GM12874 (cell line): ENCODE measurements around the gene COL20A1.

Source experiments
- TF ChIP-seq, protein P1 (sequence below): IDR thresholded peaks from 2 replicates; pipeline ENCODE4 v1.5.1; 2011; ENCODE audit warnings: low read depth, mild to moderate bottlenecking, control low read depth, low read length, moderate library complexity; ENCODE audit not compliant: insufficient read depth

COL20A1 gene

GRCh38 chr20:63270606-63271325 lies 22.2 kb upstream of the COL20A1 start:
- TF ChIP-seq, protein P1, sequence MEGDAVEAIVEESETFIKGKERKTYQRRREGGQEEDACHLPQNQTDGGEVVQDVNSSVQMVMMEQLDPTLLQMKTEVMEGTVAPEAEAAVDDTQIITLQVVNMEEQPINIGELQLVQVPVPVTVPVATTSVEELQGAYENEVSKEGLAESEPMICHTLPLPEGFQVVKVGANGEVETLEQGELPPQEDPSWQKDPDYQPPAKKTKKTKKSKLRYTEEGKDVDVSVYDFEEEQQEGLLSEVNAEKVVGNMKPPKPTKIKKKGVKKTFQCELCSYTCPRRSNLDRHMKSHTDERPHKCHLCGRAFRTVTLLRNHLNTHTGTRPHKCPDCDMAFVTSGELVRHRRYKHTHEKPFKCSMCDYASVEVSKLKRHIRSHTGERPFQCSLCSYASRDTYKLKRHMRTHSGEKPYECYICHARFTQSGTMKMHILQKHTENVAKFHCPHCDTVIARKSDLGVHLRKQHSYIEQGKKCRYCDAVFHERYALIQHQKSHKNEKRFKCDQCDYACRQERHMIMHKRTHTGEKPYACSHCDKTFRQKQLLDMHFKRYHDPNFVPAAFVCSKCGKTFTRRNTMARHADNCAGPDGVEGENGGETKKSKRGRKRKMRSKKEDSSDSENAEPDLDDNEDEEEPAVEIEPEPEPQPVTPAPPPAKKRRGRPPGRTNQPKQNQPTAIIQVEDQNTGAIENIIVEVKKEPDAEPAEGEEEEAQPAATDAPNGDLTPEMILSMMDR = no peak

DNA sequence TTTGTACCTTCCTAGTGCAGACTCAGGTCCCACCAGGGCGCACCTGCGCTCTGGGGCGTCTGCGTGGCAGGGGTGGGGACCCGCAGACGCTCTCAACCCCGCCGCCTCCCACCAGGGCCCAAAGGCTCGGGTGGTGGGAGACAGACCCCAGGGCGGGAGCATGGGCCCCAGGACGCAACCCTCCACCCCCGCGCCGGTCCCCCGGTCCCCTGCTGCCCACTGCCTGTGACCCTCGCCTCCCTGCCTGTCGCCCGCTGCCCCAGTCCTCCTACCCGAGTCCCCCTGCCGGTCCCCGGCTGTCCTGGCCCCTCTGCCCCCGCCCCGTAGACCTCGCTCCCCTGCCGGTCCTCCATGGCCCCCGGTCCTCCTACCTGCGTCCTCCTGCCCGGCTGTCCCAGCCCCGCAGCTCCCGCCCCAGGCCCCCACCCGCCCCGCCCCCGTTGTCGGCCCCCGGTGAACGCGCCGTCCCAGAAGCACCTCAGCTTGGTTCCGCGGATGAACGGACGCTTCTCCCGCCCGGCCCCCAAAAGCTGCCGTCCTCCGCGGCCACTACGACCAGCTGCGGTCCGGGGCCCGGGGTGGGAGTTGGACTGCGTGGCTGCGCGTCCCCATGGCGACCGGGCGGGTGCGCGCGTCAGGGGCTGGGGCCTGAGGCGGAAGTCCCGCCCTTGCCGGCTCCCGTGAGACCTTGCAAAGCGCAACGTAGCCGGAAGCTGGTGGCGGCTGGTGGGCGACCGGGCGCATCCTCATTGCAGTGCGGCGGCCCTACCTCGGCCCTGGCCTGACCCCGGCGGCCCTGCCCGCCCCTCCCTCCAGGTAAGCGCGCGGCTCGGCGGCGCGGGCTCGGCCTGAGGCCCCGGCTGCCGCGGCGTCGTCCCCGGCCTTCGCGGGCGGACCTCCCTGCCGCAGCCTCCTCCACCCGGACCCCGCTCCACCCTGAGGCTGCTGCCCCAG lies 20.6 kb upstream of the COL20A1 start, which contains the start of gene ARFGAP1:
TSS of gene ARFGAP1 (plus strand) at position 709 of the 954 bp plus-strand sequence. CDS start 2,768 bp downstream, outside the sequence.
- TF ChIP-seq, protein P1 = no peak

DNA sequence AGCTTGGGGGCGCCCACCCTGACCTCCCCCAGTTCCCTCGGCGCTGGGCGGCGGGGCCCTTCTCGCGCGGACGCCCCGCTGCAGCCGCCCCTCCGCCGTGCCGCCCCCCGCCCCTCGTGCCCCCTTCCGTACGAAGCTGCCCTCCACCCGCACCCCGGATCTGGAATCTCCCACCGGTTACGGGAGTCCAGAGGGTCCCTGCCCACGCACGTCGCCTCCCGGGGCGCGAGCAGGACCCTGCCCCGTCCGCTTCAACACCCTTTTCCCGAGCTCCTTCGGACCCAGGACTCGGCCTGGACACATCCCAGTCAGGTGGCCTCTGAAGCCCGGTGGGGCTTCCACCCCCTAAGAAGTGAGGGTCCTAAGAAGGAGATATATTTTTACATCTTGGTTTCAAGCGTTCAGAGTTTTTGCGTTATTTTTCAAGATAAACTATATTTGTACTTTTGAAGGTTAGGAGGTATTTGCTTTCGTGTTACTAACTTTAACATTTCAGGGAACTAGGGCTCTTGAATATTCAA lies 19.9 kb upstream of the COL20A1 start:
- TF ChIP-seq, protein P1 = no peak

- TF ChIP-seq, protein P1 = no peak
These were observed 19.2 kb upstream of the COL20A1 start for GRCh38 chr20:63273635-63274380.

GRCh38 chr20:63274381-63275228 lies 18.4 kb upstream of the COL20A1 start:
- TF ChIP-seq, protein P1 = no peak

- TF ChIP-seq, protein P1 = no peak
These were observed 17.2 kb upstream of the COL20A1 start for GRCh38 chr20:63275825-63276224.
